ENCODE results near the gene ENTPD6. TPM values are rescaled to one million over a fixed set of nuclear protein-coding genes. Genes with fewer than 3 reads are reported as not detected.
"Not testable (repeated sequence)": the region's sequence is repeated elsewhere in the genome, so short reads cannot be mapped to it uniquely, and the experiment has no call there.

ENTPD6 gene
- total and polyA plus RNA-seq, 5 donors from 2014 or later = 27.2 to 68.0 (median 30.8) TPM

- no peak overlapping the region for H3K4me3 ChIP-seq (ENCODE audit: low read depth, low read length)
- no peaks in the 10 kb centered on the region for H3K4me1 ChIP-seq (ENCODE audit: control insufficient read depth, insufficient read depth, low read length, poor library complexity, severe bottlenecking)
- H3K27me3 Mint-ChIP-seq = peaks cover 7% of the 10 kb centered on the region
- DNase-seq (no peak), ATAC-seq (ENCODE audit: low read depth in 2 of 2) (no peak)
- H3K4me1 Mint-ChIP-seq = peaks cover 0 to 6% (median 0%) of the 10 kb centered on the region in 4 donors
- H3K9me3 ChIP-seq (ENCODE audit: control insufficient read depth in 2 of 2, low read length in 2 of 2) = no peaks in the 10 kb centered on the region
- no peaks in the 10 kb centered on the region for H3K36me3 Mint-ChIP-seq
- no peaks in the 10 kb centered on the region for H3K9me3 Mint-ChIP-seq
- H3K27ac ChIP-seq (ENCODE audit: insufficient read depth, low read length, poor library complexity, severe bottlenecking) = no peak overlapping the region
- no peaks in the 10 kb centered on the region for H3K27me3 ChIP-seq (ENCODE audit: control insufficient read depth, insufficient read depth, low read length)
- H3K27ac Mint-ChIP-seq = no peak overlapping the region
- no peaks in the 10 kb centered on the region for H3K36me3 ChIP-seq (ENCODE audit: control insufficient read depth, insufficient read depth, low read length)
- no peak overlapping the region for H3K4me3 Mint-ChIP-seq
Measured at GRCh38 chr20:25230166-25230831, 34.8 kb downstream of the ENTPD6 start.

- Mint-ChIP-seq H3K4me1 (peaks cover 0 to 6% (median under 1%) of the 10 kb centered on the region in 4 donors), H3K27me3 (peaks cover 10% of the 10 kb centered on the region), H3K4me3 (no peak overlapping the region), H3K36me3 (no peaks in the 10 kb centered on the region), H3K9me3 (no peaks in the 10 kb centered on the region), H3K27ac (no peak overlapping the region)
- no peak for ATAC-seq (ENCODE audit: low read depth in 2 of 2)
- no peaks in the 10 kb centered on the region for H3K36me3 ChIP-seq (ENCODE audit: control insufficient read depth, insufficient read depth, low read length)
- no peaks in the 10 kb centered on the region for H3K9me3 ChIP-seq (ENCODE audit: control insufficient read depth in 2 of 2, low read length in 2 of 2)
- no peak overlapping the region for H3K27ac ChIP-seq (ENCODE audit: insufficient read depth, low read length, poor library complexity, severe bottlenecking)
- no peak overlapping the region for H3K4me3 ChIP-seq (ENCODE audit: low read depth, low read length)
- no peak for DNase-seq
- no peaks in the 10 kb centered on the region for H3K27me3 ChIP-seq (ENCODE audit: control insufficient read depth, insufficient read depth, low read length)
- H3K4me1 ChIP-seq (ENCODE audit: control insufficient read depth, insufficient read depth, low read length, poor library complexity, severe bottlenecking) = no peaks in the 10 kb centered on the region
Measured at GRCh38 chr20:25233016-25233772, 37.7 kb downstream of the ENTPD6 start.

GRCh38 chr20:25234009-25234849 is 38.7 kb downstream of the ENTPD6 start:
- not testable (repeated sequence) for DNase-seq; H3K4me3 ChIP-seq (ENCODE audit: low read depth, low read length); ATAC-seq (ENCODE audit: low read depth in 2 of 2); H3K36me3 Mint-ChIP-seq; H3K9me3 ChIP-seq (ENCODE audit: control insufficient read depth in 2 of 2, low read length in 2 of 2); H3K27ac ChIP-seq (ENCODE audit: insufficient read depth, low read length, poor library complexity, severe bottlenecking); H3K9me3 Mint-ChIP-seq; H3K4me1 Mint-ChIP-seq; H3K4me3 Mint-ChIP-seq; H3K36me3 ChIP-seq (ENCODE audit: control insufficient read depth, insufficient read depth, low read length); H3K4me1 ChIP-seq (ENCODE audit: control insufficient read depth, insufficient read depth, low read length, poor library complexity, severe bottlenecking); H3K27me3 ChIP-seq (ENCODE audit: control insufficient read depth, insufficient read depth, low read length)
- H3K27me3 Mint-ChIP-seq = peaks cover 13% of the 10 kb centered on the region
- H3K27ac Mint-ChIP-seq = peak overlapping the region in 1 of 3 donors; percentile 56

- peaks cover 13% of the 10 kb centered on the region for H3K27me3 Mint-ChIP-seq
- Histone ChIP-seq H3K36me3 (ENCODE audit: control insufficient read depth, insufficient read depth, low read length) (no peaks in the 10 kb centered on the region), H3K27me3 (ENCODE audit: control insufficient read depth, insufficient read depth, low read length) (no peaks in the 10 kb centered on the region), H3K4me3 (ENCODE audit: low read depth, low read length) (no peak overlapping the region), H3K9me3 (ENCODE audit: control insufficient read depth in 2 of 2, low read length in 2 of 2) (no peaks in the 10 kb centered on the region), H3K27ac (ENCODE audit: insufficient read depth, low read length, poor library complexity, severe bottlenecking) (no peak overlapping the region), H3K4me1 (ENCODE audit: control insufficient read depth, insufficient read depth, low read length, poor library complexity, severe bottlenecking) (no peaks in the 10 kb centered on the region)
- ATAC-seq (ENCODE audit: low read depth in 2 of 2) (no peak), DNase-seq (no peak)
- no peak overlapping the region for H3K27ac Mint-ChIP-seq
- no peaks in the 10 kb centered on the region for H3K9me3 Mint-ChIP-seq
- no peak overlapping the region for H3K4me3 Mint-ChIP-seq
- no peaks in the 10 kb centered on the region for H3K36me3 Mint-ChIP-seq
- H3K4me1 Mint-ChIP-seq = peaks cover 0 to 6% (median under 1%) of the 10 kb centered on the region in 4 donors
Measured at GRCh38 chr20:25236450-25237304, 41.2 kb downstream of the ENTPD6 start.

- Mint-ChIP-seq H3K27ac (no peak overlapping the region), H3K27me3 (peaks cover 19% of the 10 kb centered on the region), H3K36me3 (no peaks in the 10 kb centered on the region), H3K4me1 (peaks cover 0 to 6% (median under 1%) of the 10 kb centered on the region in 4 donors), H3K4me3 (no peak overlapping the region), H3K9me3 (no peaks in the 10 kb centered on the region)
- ATAC-seq (ENCODE audit: low read depth in 2 of 2) = peak; percentile 72 to 73
- Histone ChIP-seq H3K4me1 (ENCODE audit: control insufficient read depth, insufficient read depth, low read length, poor library complexity, severe bottlenecking) (no peaks in the 10 kb centered on the region), H3K27me3 (ENCODE audit: control insufficient read depth, insufficient read depth, low read length) (no peaks in the 10 kb centered on the region), H3K9me3 (ENCODE audit: control insufficient read depth in 2 of 2, low read length in 2 of 2) (no peaks in the 10 kb centered on the region), H3K36me3 (ENCODE audit: control insufficient read depth, insufficient read depth, low read length) (no peaks in the 10 kb centered on the region), H3K4me3 (ENCODE audit: low read depth, low read length) (no peak overlapping the region), H3K27ac (ENCODE audit: insufficient read depth, low read length, poor library complexity, severe bottlenecking) (no peak overlapping the region)
- peak in 1 of 3 donors; percentile 34 for DNase-seq
Measured at GRCh38 chr20:25237610-25238318, 42.3 kb downstream of the ENTPD6 start.

- no peak overlapping the region for H3K27ac ChIP-seq (ENCODE audit: insufficient read depth, low read length, poor library complexity, severe bottlenecking)
Measured at GRCh38 chr20:25238319-25239037, 43.0 kb downstream of the ENTPD6 start.

More at GRCh38 chr20:25238319-25239037, 43.0 kb downstream of the ENTPD6 start:
- ATAC-seq (ENCODE audit: low read depth in 2 of 2) = no peak
- H3K9me3 Mint-ChIP-seq = peaks cover 0 to under 1% (median 0%) of the 10 kb centered on the region in 7 donors
- Histone ChIP-seq H3K4me1 (ENCODE audit: control insufficient read depth, insufficient read depth, low read length, poor library complexity, severe bottlenecking) (no peaks in the 10 kb centered on the region), H3K27me3 (ENCODE audit: control insufficient read depth, insufficient read depth, low read length) (peaks cover 3% of the 10 kb centered on the region), H3K9me3 (ENCODE audit: control insufficient read depth in 2 of 2, low read length in 2 of 2) (no peaks in the 10 kb centered on the region), H3K4me3 (ENCODE audit: low read depth, low read length) (no peak overlapping the region), H3K36me3 (ENCODE audit: control insufficient read depth, insufficient read depth, low read length) (no peaks in the 10 kb centered on the region)
- H3K36me3 Mint-ChIP-seq = no peaks in the 10 kb centered on the region
- peaks cover 19% of the 10 kb centered on the region for H3K27me3 Mint-ChIP-seq
- DNase-seq = no peak
- H3K4me1 Mint-ChIP-seq = peaks cover 0 to 6% (median under 1%) of the 10 kb centered on the region in 4 donors
- H3K4me3 Mint-ChIP-seq = no peak overlapping the region
- no peak overlapping the region for H3K27ac Mint-ChIP-seq

Data from CD4-positive, CD25-positive, alpha-beta regulatory T cell (primary cell).